CD4-positive, alpha-beta T cell treated with Interleukin-15 for 4 hours (primary cell): ENCODE data around the gene SIRT7.

Source experiments
- DNase-seq: peaks from one replicate; pipeline ENCODE4 v3.0.0-alpha.2; 2020; ENCODE audit warnings: low spot score

SIRT7 gene

DNA sequence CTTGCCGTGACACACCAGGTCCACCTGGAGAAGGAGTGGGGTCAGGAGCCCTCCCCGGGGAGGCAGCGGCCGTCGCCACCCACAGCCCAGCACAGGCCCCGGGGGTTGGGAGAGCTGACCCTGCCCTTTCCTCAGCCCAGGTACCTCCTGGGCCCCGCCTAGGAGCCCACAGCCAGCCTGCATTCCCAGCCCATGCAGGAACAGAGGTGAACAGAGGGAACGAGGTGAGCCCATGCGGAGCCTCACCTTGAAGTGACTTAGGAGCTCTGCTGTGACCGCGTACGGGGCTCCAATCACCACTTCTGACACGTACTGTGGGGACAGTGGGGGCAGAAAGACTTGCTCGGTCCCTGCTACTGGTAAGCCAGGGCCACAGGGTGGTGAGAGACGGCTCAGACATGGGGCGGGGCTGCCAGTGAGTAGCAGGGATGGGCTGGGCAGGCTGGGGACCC lies 12.5 kb downstream of the SIRT7 start:
- DNase-seq = no peak

DNA sequence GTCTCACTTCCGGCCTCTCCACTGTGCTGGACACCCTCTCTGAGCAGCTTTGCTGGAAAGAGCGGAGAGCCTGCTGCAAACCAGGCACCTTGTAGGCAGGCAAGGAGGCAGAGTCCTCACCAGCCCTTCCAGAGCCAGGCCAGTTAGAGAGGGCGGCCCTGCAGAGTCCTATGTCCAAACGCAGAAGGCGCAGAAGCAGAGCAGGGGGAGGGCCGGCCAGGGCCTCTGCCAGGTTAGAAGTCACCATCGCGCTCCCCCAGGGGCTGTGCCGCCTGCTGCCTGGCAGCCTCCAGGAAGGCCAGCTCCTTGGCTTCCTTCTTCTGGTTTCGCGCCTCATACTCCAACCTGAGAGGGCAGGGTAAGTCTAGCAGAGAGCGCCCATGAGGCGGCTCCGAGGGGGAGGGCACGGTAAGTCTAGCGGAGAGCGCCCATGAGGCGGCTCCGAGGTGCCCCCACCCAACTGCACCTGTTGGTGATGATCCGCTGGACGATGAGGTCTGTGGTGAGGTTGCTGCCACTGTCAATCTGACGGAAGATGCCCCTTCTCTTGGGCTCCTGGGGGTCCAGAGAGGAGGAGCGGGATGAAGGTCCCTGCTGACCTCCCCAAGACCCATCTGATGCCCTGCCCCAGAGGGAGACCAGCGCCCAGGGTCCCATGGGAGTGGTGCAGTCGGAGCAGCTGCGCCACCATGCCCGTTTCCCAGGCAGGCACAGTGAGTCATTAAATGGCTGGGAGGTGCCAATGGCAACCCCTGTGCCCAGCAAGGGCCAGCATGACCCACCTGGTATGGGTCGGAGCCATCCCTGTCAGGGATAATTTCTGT lies 13.2 kb downstream of the SIRT7 start:
- no peak for DNase-seq

GRCh38 chr17:81903896-81904599 lies 13.9 kb downstream of the SIRT7 start:
- DNase-seq = no peak

GRCh38 chr17:81903415-81903831 lies 14.6 kb downstream of the SIRT7 start:
- DNase-seq = no peak

GRCh38 chr17:81902653-81903414 lies 15.1 kb downstream of the SIRT7 start:
- no peak for DNase-seq

DNA sequence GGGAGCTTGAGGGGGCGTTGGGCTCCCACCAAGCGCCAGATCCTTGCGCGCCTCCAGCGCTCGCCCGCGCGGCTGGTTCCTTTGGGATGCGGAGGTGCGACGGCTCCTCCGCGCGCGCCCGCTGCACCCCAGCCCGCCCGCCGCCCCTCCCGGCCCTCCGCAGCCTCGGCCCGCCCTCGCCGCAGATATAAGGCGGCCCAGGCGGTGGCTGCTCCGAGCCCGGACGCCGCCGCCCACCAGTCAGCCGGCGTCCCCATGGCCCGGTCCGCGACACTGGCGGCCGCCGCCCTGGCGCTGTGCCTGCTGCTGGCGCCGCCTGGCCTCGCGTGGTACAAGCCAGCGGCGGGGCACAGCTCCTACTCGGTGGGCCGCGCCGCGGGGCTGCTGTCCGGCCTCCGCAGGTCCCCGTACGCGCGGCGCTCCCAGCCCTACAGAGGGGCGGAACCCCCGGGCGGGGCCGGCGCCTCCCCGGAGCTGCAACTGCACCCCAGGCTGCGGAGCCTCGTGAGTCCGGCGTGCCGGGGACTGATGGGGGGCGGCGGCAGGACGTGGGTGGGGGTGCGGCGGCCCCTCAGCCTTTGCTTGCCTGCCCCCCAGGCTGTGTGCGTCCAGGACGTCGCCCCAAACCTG lies 15.8 kb downstream of the SIRT7 start, which contains the start of gene NPB:
TSS of gene NPB (plus strand) at position 216 of the 630 bp plus-strand sequence. CDS start at position 256, 40 bp downstream.
- DNase-seq = no peak

GRCh38 chr17:81901167-81902022 lies 16.6 kb downstream of the SIRT7 start:
- DNase-seq = no peak

DNA sequence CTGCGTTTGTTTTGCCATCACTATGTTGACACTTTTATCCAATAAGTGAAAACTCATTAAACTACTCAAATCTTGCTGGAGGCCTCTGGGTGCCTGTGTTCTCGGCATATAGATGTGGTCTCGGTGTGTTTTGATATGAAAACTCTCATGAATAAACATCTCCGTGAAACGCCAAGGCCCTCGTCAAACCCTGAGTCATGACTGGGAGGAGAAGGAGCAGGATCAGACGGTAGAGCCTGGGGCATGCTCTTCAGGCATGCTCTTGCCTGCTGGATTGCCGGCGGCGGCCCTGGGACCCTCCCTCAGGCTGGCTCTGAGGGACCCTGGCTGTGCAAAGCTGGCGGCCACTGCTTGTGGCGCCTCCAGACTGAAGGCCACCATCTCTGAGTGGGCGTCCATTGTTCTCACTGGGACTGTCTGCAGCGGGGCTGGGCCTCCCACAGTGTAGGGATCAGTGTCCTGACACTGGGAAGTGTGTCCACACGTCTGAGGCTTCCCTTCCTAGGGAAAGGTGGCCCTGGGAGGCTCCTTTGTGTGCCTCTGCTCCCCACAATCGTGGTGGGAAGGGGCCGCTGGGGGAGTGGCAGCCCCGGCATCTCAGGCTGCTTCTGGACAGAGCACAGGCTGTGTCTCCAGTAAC lies 17.7 kb downstream of the SIRT7 start:
- DNase-seq = no peak

DNA sequence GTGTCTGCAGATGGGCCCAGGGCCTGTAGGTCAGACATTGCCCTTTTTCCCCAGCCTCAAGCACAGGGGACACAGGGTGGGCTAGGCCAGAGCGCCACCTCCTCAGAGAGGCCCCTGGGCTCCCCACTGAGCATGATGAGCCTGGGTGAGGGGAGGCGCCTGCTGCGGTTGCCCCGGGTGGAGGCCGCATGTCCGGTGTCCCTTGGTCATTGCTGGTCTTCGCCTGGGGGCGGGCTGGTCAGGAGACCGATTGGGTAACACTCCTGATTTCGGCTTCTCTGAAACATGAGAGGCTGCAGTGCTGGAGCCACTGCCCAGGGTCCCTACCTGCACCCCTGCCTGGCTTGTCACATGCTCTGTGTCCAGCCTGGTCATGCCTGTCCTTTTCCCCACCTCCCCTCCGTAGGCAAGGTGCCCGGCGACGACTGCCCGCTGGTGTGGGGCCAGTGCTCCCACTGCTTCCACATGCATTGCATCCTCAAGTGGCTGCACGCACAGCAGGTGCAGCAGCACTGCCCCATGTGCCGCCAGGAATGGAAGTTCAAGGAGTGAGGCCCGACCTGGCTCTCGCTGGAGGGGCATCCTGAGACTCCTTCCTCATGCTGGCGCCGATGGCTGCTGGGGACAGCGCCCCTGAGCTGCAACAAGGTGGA lies 18.3 kb downstream of the SIRT7 start:
- no peak for DNase-seq

DNA sequence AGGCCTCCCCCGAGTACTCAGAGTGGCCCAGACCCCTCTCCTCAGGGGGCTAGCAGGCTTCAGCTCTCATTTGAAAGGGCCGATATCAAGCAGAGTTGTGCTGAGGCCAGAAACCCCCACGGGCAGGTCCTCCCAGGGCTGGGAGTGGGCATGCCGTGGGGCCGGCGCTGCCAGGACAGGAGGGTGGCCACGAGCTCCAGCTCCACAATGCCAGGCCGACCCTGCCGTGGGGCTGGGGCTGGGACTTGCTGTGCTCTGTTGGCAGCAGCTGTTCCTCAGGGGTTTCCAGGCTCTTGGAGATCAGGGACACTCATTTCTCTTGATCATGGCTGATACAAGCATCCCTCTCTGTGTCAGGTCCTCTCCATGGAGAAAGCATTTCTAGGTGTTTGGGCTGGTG lies 19.1 kb downstream of the SIRT7 start:
- DNase-seq = no peak

- DNase-seq = no peak
Measured at GRCh38 chr17:81898029-81898866, 19.7 kb downstream of the SIRT7 start.

DNA sequence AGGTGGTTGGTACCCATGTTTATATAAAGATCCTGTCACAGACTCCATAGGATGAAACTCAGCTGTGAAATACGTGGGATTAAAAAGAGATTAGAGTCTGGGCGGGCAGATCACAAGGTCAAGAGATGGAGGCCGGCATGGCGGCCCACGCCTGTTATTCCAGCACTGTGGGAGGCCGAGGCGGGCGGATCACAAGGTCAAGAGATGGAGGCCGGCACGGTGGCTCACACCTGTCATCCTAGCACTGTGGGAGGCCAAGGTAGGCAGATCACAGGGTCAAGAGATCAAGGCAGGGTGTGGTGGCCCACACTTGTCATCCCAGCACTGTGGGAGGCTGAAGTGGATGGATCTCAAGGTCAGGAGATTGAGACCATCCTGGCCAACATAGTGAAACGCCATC lies 22.6 kb downstream of the SIRT7 start:
- no peak for DNase-seq

GRCh38 chr17:81891303-81891552 lies 26.7 kb downstream of the SIRT7 start:
- no peak for DNase-seq

- no peak for DNase-seq
Measured at GRCh38 chr17:81890447-81891302, 27.3 kb downstream of the SIRT7 start.

DNA sequence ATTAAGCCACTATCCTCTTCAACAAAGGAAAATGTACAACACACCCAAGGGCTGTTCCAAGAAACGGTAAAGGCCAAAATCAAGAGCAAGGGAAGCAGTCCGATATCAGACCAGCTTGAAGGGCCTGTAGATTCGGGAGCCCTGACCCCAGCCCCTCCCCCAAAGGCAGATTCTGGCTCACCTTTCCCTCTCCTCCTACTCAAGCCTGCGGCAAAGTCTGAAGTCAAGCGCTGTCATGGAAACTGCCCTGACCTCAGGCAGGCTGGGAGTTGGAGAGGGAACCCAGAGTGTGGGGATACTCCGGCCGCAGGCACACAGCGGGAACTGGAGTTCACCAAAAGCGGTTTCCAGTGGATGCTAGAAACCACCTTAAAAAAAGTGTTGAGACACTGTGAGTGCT lies 28.4 kb downstream of the SIRT7 start:
- no peak for DNase-seq

DNA sequence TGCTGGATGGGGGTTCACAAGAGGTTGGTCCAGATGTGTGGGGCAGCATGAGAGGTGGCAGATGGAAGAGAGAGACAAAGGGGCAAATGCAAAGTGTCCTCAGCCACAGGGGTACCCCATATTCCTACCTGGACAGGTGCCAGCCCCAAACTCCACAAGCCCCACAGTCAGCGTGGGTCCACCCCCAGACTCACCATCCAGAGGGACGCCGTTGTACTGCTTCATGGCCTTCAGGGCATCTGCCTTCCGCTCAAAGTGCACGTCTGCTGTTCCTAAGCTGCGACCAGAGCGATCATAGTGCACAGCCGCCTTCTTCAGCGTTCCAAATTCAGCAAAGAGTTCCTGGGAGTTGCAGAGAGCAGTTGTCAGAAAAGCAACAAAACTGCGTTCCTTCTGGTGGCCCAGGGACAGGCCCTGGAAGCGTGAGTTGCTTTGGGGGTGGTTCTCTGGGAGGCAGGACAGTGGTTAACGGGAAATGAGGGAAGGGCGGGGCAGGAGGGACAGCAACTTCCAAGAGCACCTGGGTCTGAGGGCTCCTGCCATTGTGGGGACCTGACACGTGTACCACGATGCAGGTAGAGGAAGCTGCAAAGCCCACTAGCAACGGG lies 28.9 kb downstream of the SIRT7 start:
- DNase-seq = no peak

- DNase-seq = no peak
Measured at GRCh38 chr17:81888105-81888987, 29.6 kb downstream of the SIRT7 start.
